LHCN-M2 (cell line): ENCODE data around the gene RASIP1. TPM values are rescaled to one million over a fixed set of nuclear protein-coding genes. Genes with fewer than 3 reads are reported as not detected.
"Not testable (repeated sequence)": the region's sequence is repeated elsewhere in the genome, so short reads cannot be mapped to it uniquely, and the experiment has no call there.

Experiments used
- DNase-seq: peaks from one replicate; pipeline ENCODE4 v3.0.0-alpha.2; 2012; ENCODE audit warnings: low read depth
- total RNA-seq: library from RNA; depleted of rRNA; stranded (reverse); fragments of >200 nt; gene quantifications from 2 replicates; pipeline ENCODE4 v1.2.3, GENCODE V29; 2014

The RASIP1 gene
- total RNA-seq, 1 experiment from 2014 or later = 0.11 TPM

GRCh38 chr19:48731452-48731851 is 9.0 kb downstream of the RASIP1 start:
- DNase-seq = no peak

- no peak for DNase-seq
These were observed 11.3 kb downstream of the RASIP1 start for GRCh38 chr19:48728911-48729664.

- DNase-seq = no peak
These were observed 13.9 kb downstream of the RASIP1 start for GRCh38 chr19:48726556-48726955.

GRCh38 chr19:48724796-48725753 is 15.3 kb downstream of the RASIP1 start:
- peak; percentile 95 for DNase-seq

GRCh38 chr19:48722196-48722708 is 18.2 kb downstream of the RASIP1 start:
- no peak for DNase-seq

GRCh38 chr19:48720613-48721296 is 19.7 kb downstream of the RASIP1 start:
- peak; percentile 99 for DNase-seq

GRCh38 chr19:48720251-48720612 is 20.2 kb downstream of the RASIP1 start:
- DNase-seq = no peak

- DNase-seq = peak; percentile 17
These were observed 20.9 kb downstream of the RASIP1 start, which contains the start of gene MAMSTR for GRCh38 chr19:48719263-48720171. Gene MAMSTR, minus strand, starts transcription at chr19:48719725. Its CDS starts 694 bp downstream, at chr19:48719031.

- DNase-seq = no peak
These were observed 21.6 kb downstream of the RASIP1 start for GRCh38 chr19:48718711-48719231.

- DNase-seq = not testable (repeated sequence)
These were observed 22.3 kb downstream of the RASIP1 start for GRCh38 chr19:48718106-48718505.

- peak; percentile 48 for DNase-seq
These were observed 23.7 kb downstream of the RASIP1 start for GRCh38 chr19:48716562-48717291.

GRCh38 chr19:48715681-48716171 is 24.7 kb downstream of the RASIP1 start:
- peak; percentile 59 for DNase-seq

GRCh38 chr19:48714759-48715675 is 25.4 kb downstream of the RASIP1 start:
- no peak for DNase-seq

GRCh38 chr19:48713864-48714755 is 26.3 kb downstream of the RASIP1 start:
- DNase-seq = peak; percentile 99

GRCh38 chr19:48713041-48713863 is 27.2 kb downstream of the RASIP1 start:
- DNase-seq = no peak

GRCh38 chr19:48711106-48711662 is 29.2 kb downstream of the RASIP1 start:
- DNase-seq = no peak
